HG03045 (cell line): ENCODE data around the gene GPR15.

Source experiments
- ATAC-seq: cut with Tn5 transposase; IDR thresholded peaks from one replicate; pipeline ENCODE4 v1.9.1; 2021; ENCODE audit warnings: mild to moderate bottlenecking, moderate library complexity; ENCODE audit not compliant: unreplicated experiment

The GPR15 gene

DNA sequence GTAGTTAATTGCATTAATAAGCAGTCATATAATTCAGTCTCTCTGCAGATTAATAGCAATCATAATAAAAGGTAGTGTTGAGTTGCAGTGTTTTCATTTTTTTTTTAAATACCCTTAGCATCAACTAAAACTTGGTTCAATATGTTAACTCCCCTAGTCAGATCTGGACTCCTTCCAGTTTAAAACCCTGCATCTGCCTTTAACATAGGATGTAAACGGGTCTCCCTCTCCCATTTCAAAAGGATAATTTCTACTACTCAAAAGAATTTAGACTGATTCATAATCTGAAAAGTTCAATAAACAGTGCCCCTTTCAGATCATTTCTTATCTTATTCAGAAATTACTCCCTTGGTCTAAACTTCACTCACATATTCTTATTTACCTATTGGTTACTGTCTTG lies 50.3 kb downstream of the GPR15 start:
- ATAC-seq: no peak

DNA sequence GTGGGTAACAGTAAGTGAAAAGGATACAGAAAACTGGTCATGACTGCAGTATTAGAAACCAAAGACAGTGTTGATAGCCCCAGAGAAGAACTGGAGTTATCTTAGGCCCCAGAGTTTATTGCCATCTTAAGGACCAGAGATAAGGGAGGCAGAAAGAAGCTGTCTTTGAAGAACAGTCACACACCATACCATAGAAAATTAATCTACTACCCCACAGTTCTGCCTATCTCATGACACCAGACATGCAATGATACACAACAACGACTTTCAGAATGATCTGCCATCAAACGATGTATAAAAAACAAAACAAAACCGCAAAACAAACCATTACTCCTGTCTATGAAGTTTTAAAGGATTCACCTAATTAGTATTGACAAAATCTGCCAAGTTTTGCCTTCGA lies 52.0 kb downstream of the GPR15 start:
- ATAC-seq: no peak
